NCI-H226 (cell line): ENCODE data around the gene DRAM1.
"Not testable (repeated sequence)": the region's sequence is repeated elsewhere in the genome, so short reads cannot be mapped to it uniquely, and the experiment has no call there.

ENCODE experiments used
- DNase-seq: peaks from one replicate; pipeline ENCODE4 v3.0.0-alpha.2; 2015

The DRAM1 gene

GRCh38 chr12:101908395-101908794 is 31.0 kb downstream of the DRAM1 start:
- no peak for DNase-seq

GRCh38 chr12:101909646-101910045 is 32.3 kb downstream of the DRAM1 start:
- DNase-seq, result no peak

GRCh38 chr12:101915841-101916240 is 38.5 kb downstream of the DRAM1 start:
- DNase-seq, result no peak

- DNase-seq, result not testable (repeated sequence)
Measured at GRCh38 chr12:101918805-101919204, 41.4 kb downstream of the DRAM1 start.

- no peak for DNase-seq
Measured at GRCh38 chr12:101919447-101919846, 42.1 kb downstream of the DRAM1 start.

GRCh38 chr12:101920906-101921305 is 43.5 kb downstream of the DRAM1 start:
- no peak for DNase-seq

- no peak for DNase-seq
Measured at GRCh38 chr12:101923045-101923718, 45.8 kb downstream of the DRAM1 start.

- peak; percentile 62 for DNase-seq
Measured at GRCh38 chr12:101924618-101925017, 47.2 kb downstream of the DRAM1 start.

- peak; percentile 99 for DNase-seq
Measured at GRCh38 chr12:101925361-101925760, 48.0 kb downstream of the DRAM1 start.

- peak; percentile 56 for DNase-seq
Measured at GRCh38 chr12:101925935-101926334, 48.6 kb downstream of the DRAM1 start.

- peak; percentile 44 for DNase-seq
Measured at GRCh38 chr12:101927036-101927435, 49.7 kb downstream of the DRAM1 start.

GRCh38 chr12:101927999-101928398 is 50.6 kb downstream of the DRAM1 start:
- DNase-seq, result no peak

GRCh38 chr12:101928556-101928955 is 51.2 kb downstream of the DRAM1 start:
- DNase-seq, result no peak

- no peak for DNase-seq
Measured at GRCh38 chr12:101929365-101930041, 52.1 kb downstream of the DRAM1 start.

GRCh38 chr12:101931498-101932326 is 54.3 kb downstream of the DRAM1 start:
- peak; percentile 17 for DNase-seq

- DNase-seq, result no peak
Measured at GRCh38 chr12:101933866-101934514, 56.6 kb downstream of the DRAM1 start.

GRCh38 chr12:101935890-101936746 is 58.7 kb downstream of the DRAM1 start:
- DNase-seq, result peak; percentile 97

- no peak for DNase-seq
Measured at GRCh38 chr12:101939306-101939705, 61.9 kb downstream of the DRAM1 start.

- DNase-seq, result peak; percentile 45
Measured at GRCh38 chr12:101939856-101940265, 62.5 kb downstream of the DRAM1 start.

GRCh38 chr12:101940400-101940950 is 63.1 kb downstream of the DRAM1 start:
- no peak for DNase-seq

- DNase-seq, result no peak
Measured at GRCh38 chr12:101941306-101942249, 64.2 kb downstream of the DRAM1 start.
